K562 (cell line): Measurements from ENCODE around the gene CSF2. TPM values are rescaled to one million over a fixed set of nuclear protein-coding genes. Genes with fewer than 3 reads are reported as not detected.

Experiments
- BRD9 ChIP-seq: fragments of 450-650 bp; IDR thresholded peaks from 2 replicates; pipeline ENCODE4 v1.6.1; 2018; ENCODE audit warnings: low read depth; ENCODE audit not compliant: partially characterized antibody
- CXXC5 ChIP-seq: fragments of 250-450 bp; sonication (Bioruptor Pico); IDR thresholded peaks from 2 replicates; pipeline ENCODE4 v1.8.0; 2022; ENCODE audit warnings: inconsistent platforms, mild to moderate bottlenecking, moderate library complexity
- E2F4 ChIP-seq: sonication (generic); formaldehyde crosslinking; IDR thresholded peaks from 2 replicates; pipeline ENCODE4 v1.8.0; 2022; ENCODE audit warnings: mild to moderate bottlenecking, low read depth, missing genetic modification reagents
- ELK3 ChIP-seq: fragments of 450-650 bp; formaldehyde crosslinking; IDR thresholded peaks from 2 replicates; pipeline ENCODE4 v1.4.0; 2020; ENCODE audit warnings: mild to moderate bottlenecking
- ESRRA ChIP-seq: fragments of 450-650 bp; IDR thresholded peaks from 2 replicates; pipeline ENCODE4 v1.6.1; 2014; ENCODE audit warnings: low read depth, mild to moderate bottlenecking, moderate library complexity, borderline replicate concordance
- HBP1 ChIP-seq: fragments of 450-650 bp; formaldehyde crosslinking; IDR thresholded peaks from 2 replicates; pipeline ENCODE4 v1.4.0; 2022; ENCODE audit warnings: missing genetic modification characterization
- HDAC1 ChIP-seq, 2 experiments: fragments of 450-650 bp; IDR thresholded peaks; 2 replicates each; pipeline ENCODE4 v1.6.1; 2016 to 2017; ENCODE audit warnings: inconsistent platforms in 1 of 2, mild to moderate bottlenecking in 1 of 2, moderate library complexity in 1 of 2
- HMBOX1 ChIP-seq: sonication (generic); IDR thresholded peaks from 2 replicates; pipeline ENCODE4 v1.6.1; 2016
- HNRNPH1 ChIP-seq: fragments of 200-400 bp; formaldehyde crosslinking; optimal IDR thresholded peaks from 2 replicates; pipeline ENCODE3; 2017; ENCODE audit warnings: low read depth, mild to moderate bottlenecking, low read length, moderate library complexity
- JUN ChIP-seq, 2 experiments: sonication (generic) in 1 of 2; formaldehyde crosslinking in 1 of 2; IDR thresholded peaks; 2 replicates each; pipeline versions ENCODE4 v1.6.1 to v1.8.0; 2012 to 2022; ENCODE audit warnings: borderline replicate concordance in 2 of 2, mild to moderate bottlenecking in 2 of 2, improper control_type of control experiment in 1 of 2, low read depth in 1 of 2, low read length in 1 of 2, missing genetic modification reagents in 1 of 2
- JUND ChIP-seq, 2 experiments: IDR thresholded peaks; 2 replicates in 1 of 2; 3 replicates in 1 of 2; pipeline ENCODE4 v1.6.1; 2011; ENCODE audit warnings: borderline replicate concordance in 2 of 2, low read depth in 2 of 2, low read length in 2 of 2, improper control_type of control experiment in 1 of 2, missing biosample characterization in 1 of 2, missing genetic modification characterization in 1 of 2, missing genetic modification reagents in 1 of 2
- MAZ ChIP-seq, 2 experiments: fragments of 450-650 bp in 1 of 2; sonication (generic) in 1 of 2; formaldehyde crosslinking; IDR thresholded peaks in 1 of 2; conservative IDR thresholded peaks in 1 of 2; 2 replicates each; pipeline versions ENCODE4 v1.4.0 to v1.5.0; 2020; ENCODE audit warnings: mild to moderate bottlenecking in 1 of 2, missing genetic modification reagents in 1 of 2
- MEIS2 ChIP-seq: fragments of 450-650 bp; IDR thresholded peaks from 2 replicates; pipeline ENCODE4 v1.6.1; 2014; ENCODE audit warnings: mild to moderate bottlenecking; ENCODE audit not compliant: partially characterized antibody
- NRF1 ChIP-seq, 2 experiments: fragments of 450-650 bp; IDR thresholded peaks in 1 of 2; conservative IDR thresholded peaks in 1 of 2; 2 replicates each; pipeline ENCODE4 v1.6.1; 2014; ENCODE audit warnings: mild to moderate bottlenecking in 2 of 2
- POLR2A ChIP-seq: fragments of 450-650 bp; conservative IDR thresholded peaks from 2 replicates; pipeline ENCODE4 v1.6.1; 2016
- RAD21 ChIP-seq, 2 experiments: fragments of 250-450 bp in 1 of 2; fragments of 450-650 bp in 1 of 2; sonication (Bioruptor Pico) in 1 of 2; formaldehyde crosslinking in 1 of 2; IDR thresholded peaks in 1 of 2; conservative IDR thresholded peaks in 1 of 2; 2 replicates each; pipeline versions ENCODE4 v1.4.0 to v1.8.0; 2020 to 2022; ENCODE audit warnings: mild to moderate bottlenecking in 2 of 2, moderate library complexity in 1 of 2
- RNF2 ChIP-seq: sonication (generic); IDR thresholded peaks from 2 replicates; pipeline ENCODE4 v1.6.1; 2016
- SMARCA4 ChIP-seq: fragments of 450-650 bp; IDR thresholded peaks from 2 replicates; pipeline ENCODE4 v1.6.1; 2016
- SP2 ChIP-seq: IDR thresholded peaks from 2 replicates; pipeline ENCODE4 v1.6.1; 2011; ENCODE audit warnings: mild to moderate bottlenecking, low read depth, low read length, moderate library complexity; ENCODE audit not compliant: poor library complexity, severe bottlenecking; ENCODE audit errors: extremely low read depth
- SPI1 ChIP-seq: IDR thresholded peaks from 2 replicates; pipeline ENCODE4 v1.6.1; 2011; ENCODE audit warnings: low read depth, low read length, control low read depth, borderline replicate concordance
- polyA plus RNA-seq, 8 experiments: library from polyadenylated mRNA; depleted of rRNA in 4 of 8; stranded (reverse) in 5 of 8; unstranded in 3 of 8; fragments of >200 nt; fragmentation: Nextera tagmentation in 2 of 8; fragmentation: Illumina TruSeq in 1 of 8; extraction: Ambion mirVana in 2 of 8; extraction: Trizol in 1 of 8; gene quantifications; 2 replicates each; pipeline versions ENCODE4 v1.2.1 to v1.2.3, GENCODE V29; 2011 to 2014; ENCODE audit warnings: inconsistent platforms in 1 of 8, missing spikeins in 1 of 8
- total RNA-seq, 7 experiments: library from RNA; depleted of rRNA in 6 of 7; stranded (reverse); fragments of >200 nt in 6 of 7; fragmentation: Illumina TruSeq in 2 of 7; extraction: Trizol in 2 of 7; gene quantifications; 2 replicates each; pipeline versions ENCODE4 v1.2.1 to v1.2.3, GENCODE V29; 2011 to 2021; ENCODE audit warnings: low replicate concordance in 1 of 7

CSF2 gene
- total and polyA plus RNA-seq, 9 of the 15 experiments (the other 6 are each of a cell fraction or from before 2014, with no cell fraction given) = 0.25 to 0.29 TPM; not detected in 7

- TF ChIP-seq NRF1 (conservative IDR thresholded peaks at IDR 0.05 in 1 of 2, IDR thresholded peaks at IDR 0.05 in 1 of 2) = no peak
- TF ChIP-seq MAZ (CRISPR knock-in tag; conservative IDR thresholded peaks at IDR 0.05 in 1 of 2, IDR thresholded peaks at IDR 0.05 in 1 of 2) = 0 out of 4 replicates have a peak, but pooled peaks of 1 of the 2 experiments have one; percentile 36
- no peak for TF ChIP-seq HNRNPH1
- TF ChIP-seq SP2 = no peak
- peak; percentile 95 for TF ChIP-seq SMARCA4
- peak; percentile 21; the same call in 1 of the 2 replicates for TF ChIP-seq JUN (IDR thresholded peaks at IDR 0.05; ENCODE audit: borderline replicate concordance, low read depth, low read length)
- no peak for TF ChIP-seq JUN (CRISPR knock-in tag; IDR thresholded peaks at IDR 0.05; ENCODE audit: borderline replicate concordance)
- TF ChIP-seq ESRRA = peak; percentile 91; the same call in 1 of the 2 replicates
- peak; percentile 83 for TF ChIP-seq HMBOX1
- TF ChIP-seq SPI1 = peak; percentile 66; the same call in 1 of the 2 replicates
- 0 out of 2 replicates have a peak, but pooled peaks have one; percentile 6 for TF ChIP-seq HBP1 (CRISPR knock-in tag)
- TF ChIP-seq POLR2A = no peak
- no peak for TF ChIP-seq ELK3 (CRISPR knock-in tag)
- TF ChIP-seq RAD21 (CRISPR knock-in tag; conservative IDR thresholded peaks at IDR 0.05 in 1 of 2, IDR thresholded peaks at IDR 0.05 in 1 of 2) = peak in 1 of 2 experiments; percentile 42; a peak in 2 of 4 replicates
- peak; percentile 75; the same call in 1 of the 2 replicates for TF ChIP-seq JUND (IDR thresholded peaks at IDR 0.05; ENCODE audit: borderline replicate concordance, low read depth, low read length)
- peak; percentile 72; the same call in 1 of the 3 replicates for TF ChIP-seq JUND (tag; IDR thresholded peaks at IDR 0.05; ENCODE audit: borderline replicate concordance, low read depth, low read length)
- TF ChIP-seq BRD9 = peak; percentile 80
- peak in 1 of 2 experiments; percentile 95; a peak in 2 of 4 replicates for TF ChIP-seq HDAC1 (IDR thresholded peaks at IDR 0.05)
- TF ChIP-seq CXXC5 (CRISPR knock-in tag) = peak; percentile 47; the same call in 1 of the 2 replicates
- peak; percentile 97 for TF ChIP-seq RNF2
- peak; percentile 67 for TF ChIP-seq MEIS2
- no peak for TF ChIP-seq E2F4 (CRISPR knock-in tag)
Observed at GRCh38 chr5:132114150-132115121, 40.8 kb downstream of the CSF2 start (continued).
